ENCODE data around the gene PCSK7. TPM values are rescaled to one million over a fixed set of nuclear protein-coding genes. Genes with fewer than 3 reads are reported as not detected.
A peak's percentile ranks its signal among the peaks of the same experiment; 100 is the strongest.

PCSK7 gene
- total RNA-seq, 4 donors from 2014 or later: 28.7 to 53.3 (median 45.0) TPM

GRCh38 chr11:117239295-117239694, 7.4 kb upstream of the PCSK7 start:
- Histone ChIP-seq H3K4me3 (no peak overlapping the region), H3K27ac (no peak overlapping the region), H3K27me3 (no peaks in the 10 kb centered on the region), H3K36me3 (peaks cover 0 to 76% (median 4%) of the 10 kb centered on the region in 3 donors), H3K4me1 (peaks cover 0 to 9% (median 0%) of the 10 kb centered on the region in 3 donors), H3K9me3 (no peaks in the 10 kb centered on the region)
- TF ChIP-seq CTCF (IDR thresholded peaks at IDR 0.05) (peak in 1 of 6 experiments; percentile 32), POLR2A (IDR thresholded peaks at IDR 0.05) (no peak)
- no peak for DNase-seq
- 61 to 64% methylated on average over 5 to 6 of the region's 6 CpGs for WGBS, 2 donors
- intact Hi-C loops (cut with DNase I): no loop called here

GRCh38 chr11:117238221-117238620, 6.3 kb upstream of the PCSK7 start:
- no peak for DNase-seq
- intact Hi-C loops (cut with DNase I): no loop called here
- no peaks in the 10 kb centered on the region for H3K9me3 ChIP-seq
- no peak overlapping the region for H3K4me3 ChIP-seq
- H3K36me3 ChIP-seq: peaks cover 0 to 65% (median 4%) of the 10 kb centered on the region in 3 donors
- WGBS, 2 donors: 81 to 91% methylated on average over 5 of the region's 5 CpGs
- TF ChIP-seq CTCF (IDR thresholded peaks at IDR 0.05) (no peak), POLR2A (IDR thresholded peaks at IDR 0.05) (no peak)
- H3K4me1 ChIP-seq: peaks cover 0 to 20% (median 4%) of the 10 kb centered on the region in 3 donors
- H3K27ac ChIP-seq: no peak overlapping the region
- no peaks in the 10 kb centered on the region for H3K27me3 ChIP-seq

- Histone ChIP-seq H3K36me3 (peaks cover 10 to 37% (median 12%) of the 10 kb centered on the region in 3 donors), H3K9me3 (no peaks in the 10 kb centered on the region), H3K27me3 (no peaks in the 10 kb centered on the region), H3K27ac (peak overlapping the region; percentile 91 to 99 (median 97)), H3K4me3 (peak overlapping the region; percentile 64 to 93 (median 86)), H3K4me1 (peaks cover 15 to 47% (median 15%) of the 10 kb centered on the region in 3 donors)
- 6 to 25% methylated on average over 1 to 4 of the region's 27 CpGs for WGBS, 2 donors
- DNase-seq: no peak
- TF ChIP-seq CTCF (IDR thresholded peaks at IDR 0.05): no peak
- TF ChIP-seq POLR2A (IDR thresholded peaks at IDR 0.05): no peak
- intact Hi-C loops (cut with DNase I): no loop called here
Measured at GRCh38 chr11:117232911-117233409, 1.1 kb upstream of the PCSK7 start.

- intact Hi-C loops (cut with DNase I): no loop called here
- Histone ChIP-seq H3K4me1 (peaks cover 15 to 47% (median 15%) of the 10 kb centered on the region in 3 donors), H3K36me3 (peaks cover 10 to 42% (median 18%) of the 10 kb centered on the region in 3 donors), H3K4me3 (peak within 1 kb of the TSS; percentile 64 to 93 (median 86)), H3K27me3 (no peaks in the 10 kb centered on the region), H3K9me3 (no peaks in the 10 kb centered on the region), H3K27ac (peak within 1 kb of the TSS; percentile 91 to 99 (median 97))
- WGBS, 2 donors: 0% methylated on average over 7 to 16 of the region's 94 CpGs
- no peak for DNase-seq
- TF ChIP-seq CTCF (IDR thresholded peaks at IDR 0.05): peak; percentile 70 to 99 (median 98)
- TF ChIP-seq POLR2A (IDR thresholded peaks at IDR 0.05): peak in 2 of 4 donors; percentile 54 to 64
Measured at GRCh38 chr11:117232092-117232878, 412 bp upstream of the PCSK7 start, which contains the start of gene RNF214. RNF214 (plus strand) TSS chr11:117232671; CDS start chr11:117234273, 1,602 bp downstream.
